HTERT RPE-1 (cell line): ENCODE results near the gene OR4D10.

Experiments used
- in situ Hi-C: fragments of 300-500 bp; cut with MboI; formaldehyde crosslinking; loops from 4 replicates; pipeline ENCODE4 v1.14.3; 2020; ENCODE audit warnings: low sequenced_read_pairs

The OR4D10 gene

GRCh38 chr11:59523541-59523940, 50.4 kb downstream of the OR4D10 start:
- in situ Hi-C loops, result no loop called here

GRCh38 chr11:59528711-59529110, 55.6 kb downstream of the OR4D10 start:
- in situ Hi-C loops, result no loop called here
